OCI-LY7 (cell line): Measurements from ENCODE around the gene LPGAT1.

Experiments used
- CTCF ChIP-seq: fragments of 200-600 bp; sonication (generic); conservative IDR thresholded peaks from 2 replicates; pipeline ENCODE4 v1.5.1; 2014; ENCODE audit warnings: mild to moderate bottlenecking, antibody characterized with exemption, low read length, moderate library complexity, mixed read lengths
- EZH2phosphoT487 ChIP-seq: fragments of 200-600 bp; sonication (generic); IDR thresholded peaks from 2 replicates; pipeline ENCODE4 v1.6.1; 2018; ENCODE audit warnings: low read depth, borderline replicate concordance, mild to moderate bottlenecking, mixed run types, antibody characterized with exemption, low read length, moderate library complexity, mixed read lengths

- TF ChIP-seq CTCF (peak; percentile 75), EZH2phosphoT487 (no peak)
Observed at GRCh38 chr1:211830328-211831142, at the start of gene LPGAT1.
